H1 (cell line): ENCODE measurements around the gene NPAT. TPM values are rescaled to one million over a fixed set of nuclear protein-coding genes. Genes with fewer than 3 reads are reported as not detected.

Experiments
- CTCF ChIA-PET: fragments of 300-600 bp; sonication (Branson Sonifier 250); formaldehyde crosslinking; loops from one replicate; lab custom pipeline; 2021; ENCODE audit not compliant: partially characterized antibody; lab: Charles Lee
- POLR2A ChIA-PET: fragments of 300-600 bp; sonication (Branson Sonifier 250); formaldehyde crosslinking; loops from one replicate; lab custom pipeline; 2021; ENCODE audit warnings: inconsistent platforms; ENCODE audit not compliant: partially characterized antibody; lab: Charles Lee
- DNase-seq, 2 experiments: peaks; one replicate each; pipeline versions ENCODE4 v3.0.0 to v3.0.0-alpha.2; 2010 to 2022; ENCODE audit warnings: low spot score in 2 of 2, low read depth in 1 of 2, mixed read lengths in 1 of 2
- FAIRE-seq: peaks from 2 replicates; lab custom pipeline; 2011; peaks lifted over from hg19 to GRCh38; lab: Jason Lieb, UNC
- H2AFZ ChIP-seq: 2 replicates; pipeline ENCODE4 v1.8.1; 2012; ENCODE audit warnings: low read length, inconsistent platforms
- H2AK5ac ChIP-seq: 2 replicates; pipeline ENCODE4 v1.6.1; 2013; ENCODE audit warnings: low read depth, low read length
- H2BK120ac ChIP-seq: replicated peaks from 2 replicates; pipeline ENCODE3; 2013; ENCODE audit warnings: low read depth, low read length, inconsistent platforms
- H2BK12ac ChIP-seq: 2 replicates; pipeline ENCODE4 v1.6.1; 2013; ENCODE audit warnings: low read depth, low read length
- H2BK15ac ChIP-seq: 2 replicates; pipeline ENCODE4 v1.6.1; 2013; ENCODE audit warnings: low read length
- H2BK20ac ChIP-seq: 2 replicates; pipeline ENCODE4 v1.6.1; 2013; ENCODE audit warnings: low read length
- H2BK5ac ChIP-seq: 2 replicates; pipeline ENCODE4 v1.6.1; 2013; ENCODE audit warnings: low read depth, low read length
- H3K14ac ChIP-seq: 2 replicates; pipeline ENCODE4 v1.6.1; 2013; ENCODE audit warnings: inconsistent platforms; ENCODE audit not compliant: insufficient read length
- H3K18ac ChIP-seq: 2 replicates; pipeline ENCODE4 v1.6.1; 2013; ENCODE audit warnings: low read length; ENCODE audit errors: extremely low read depth
- H3K23ac ChIP-seq: 2 replicates; pipeline ENCODE4 v1.6.1; 2013; ENCODE audit warnings: inconsistent platforms; ENCODE audit not compliant: insufficient read length
- H3K23me2 ChIP-seq: 2 replicates; pipeline ENCODE4 v1.6.1; 2013; ENCODE audit warnings: low read depth, low read length
- H3K27ac ChIP-seq: 2 replicates; pipeline ENCODE4 v1.6.1; 2011; ENCODE audit warnings: low read depth, low read length, inconsistent platforms
- H3K27me3 ChIP-seq, 4 experiments: replicated peaks in 1 of 4; 1 replicate in 1 of 4; 2 replicates in 3 of 4; pipeline versions ENCODE4 v1.6.1 to v1.8.1; 2011 to 2013; ENCODE audit warnings: low read length in 3 of 4, mild to moderate bottlenecking in 3 of 4, inconsistent platforms in 2 of 4, mixed read lengths in 2 of 4, moderate library complexity in 1 of 4; ENCODE audit not compliant: control insufficient read depth in 3 of 4, insufficient read depth in 3 of 4; ENCODE audit errors: extremely low read depth in 1 of 4
- H3K36me3 ChIP-seq, 4 experiments: 2 replicates each; pipeline versions ENCODE4 v1.6.1 to v1.8.1; 2011 to 2013; ENCODE audit warnings: mild to moderate bottlenecking in 4 of 4, low read length in 3 of 4, moderate library complexity in 2 of 4, control low read depth in 1 of 4, inconsistent platforms in 1 of 4; ENCODE audit not compliant: insufficient read depth in 4 of 4, control insufficient read depth in 2 of 4
- H3K4ac ChIP-seq: replicated peaks from 2 replicates; pipeline ENCODE3; 2013; ENCODE audit warnings: low read length, low read depth, mixed read lengths, inconsistent platforms; ENCODE audit not compliant: insufficient read length
- H3K4me1 ChIP-seq, 4 experiments: replicated peaks in 1 of 4; 1 replicate in 1 of 4; 2 replicates in 3 of 4; pipeline versions ENCODE4 v1.6.1 to v1.8.1; 2011 to 2013; ENCODE audit warnings: low read length in 3 of 4, inconsistent platforms in 2 of 4, mixed read lengths in 1 of 4; ENCODE audit not compliant: insufficient read depth in 4 of 4, control insufficient read depth in 3 of 4
- H3K4me2 ChIP-seq, 2 experiments: 2 replicates each; pipeline versions ENCODE4 v1.6.1 to v1.8.1; 2011 to 2013; ENCODE audit warnings: low read depth in 2 of 2, low read length in 2 of 2, control low read depth in 1 of 2, inconsistent platforms in 1 of 2, mild to moderate bottlenecking in 1 of 2; ENCODE audit not compliant: insufficient read depth in 1 of 2
- H3K4me3 ChIP-seq, 4 experiments: fragments of 200-600, 300-600 bp in 1 of 4; sonication (generic), shearing (Covaris generic), sonication (Bioruptor Twin) in 1 of 4; 2 replicates each; pipeline versions ENCODE4 v1.5.1 to v1.8.1; 2011 to 2016; ENCODE audit warnings: low read length in 4 of 4, low read depth in 3 of 4, control low read depth in 2 of 4, inconsistent platforms in 2 of 4, mild to moderate bottlenecking in 2 of 4, mixed read lengths in 1 of 4, moderate library complexity in 1 of 4; ENCODE audit not compliant: insufficient read depth in 2 of 4; ENCODE audit errors: extremely low read depth in 1 of 4
- H3K56ac ChIP-seq: replicated peaks from 2 replicates; pipeline ENCODE3; 2013; ENCODE audit warnings: low read depth, mild to moderate bottlenecking, mixed read lengths, low read length, inconsistent platforms; ENCODE audit not compliant: insufficient read length
- H3K79me1 ChIP-seq: 2 replicates; pipeline ENCODE4 v1.6.1; 2013; ENCODE audit warnings: low read depth, low read length, control low read depth
- H3K79me2 ChIP-seq, 2 experiments: 2 replicates each; pipeline versions ENCODE4 v1.6.1 to v1.8.1; 2012 to 2013; ENCODE audit warnings: low read length in 2 of 2, mild to moderate bottlenecking in 2 of 2, inconsistent platforms in 1 of 2; ENCODE audit not compliant: insufficient read depth in 2 of 2, control insufficient read depth in 1 of 2
- H3K9ac ChIP-seq, 4 experiments: replicated peaks in 1 of 4; 1 replicate in 1 of 4; 2 replicates in 3 of 4; pipeline versions ENCODE4 v1.6.1 to v1.8.1; 2011 to 2013; ENCODE audit warnings: low read depth in 3 of 4, low read length in 3 of 4, control low read depth in 2 of 4, mild to moderate bottlenecking in 2 of 4, moderate library complexity in 2 of 4, inconsistent platforms in 1 of 4; ENCODE audit errors: extremely low read depth in 1 of 4
- H3K9me3 ChIP-seq, 2 experiments: 2 replicates each; pipeline versions ENCODE4 v1.6.1 to v1.8.1; 2012 to 2013; ENCODE audit warnings: mild to moderate bottlenecking in 2 of 2, moderate library complexity in 2 of 2, control low read depth in 1 of 2, inconsistent platforms in 1 of 2, low read depth in 1 of 2, low read length in 1 of 2, mixed read lengths in 1 of 2; ENCODE audit not compliant: insufficient read depth in 2 of 2
- H4K20me1 ChIP-seq, 2 experiments: replicated peaks in 1 of 2; 2 replicates each; pipeline versions ENCODE3 to v1.8.1; 2011 to 2013; ENCODE audit warnings: inconsistent platforms in 2 of 2, low read length in 2 of 2, mild to moderate bottlenecking in 1 of 2; ENCODE audit not compliant: insufficient read depth in 2 of 2, control insufficient read depth in 1 of 2
- H4K5ac ChIP-seq: 2 replicates; pipeline ENCODE4 v1.6.1; 2013; ENCODE audit warnings: low read length, low read depth, mixed read lengths, inconsistent platforms; ENCODE audit not compliant: insufficient read length
- H4K8ac ChIP-seq: 2 replicates; pipeline ENCODE4 v1.8.0; 2013; ENCODE audit warnings: mild to moderate bottlenecking, moderate library complexity, low read length, inconsistent platforms; ENCODE audit not compliant: insufficient read depth; ENCODE audit errors: extremely low read depth
- H4K91ac ChIP-seq: replicated peaks from 2 replicates; pipeline ENCODE3; 2013; ENCODE audit warnings: low read length, mixed read lengths, inconsistent platforms; ENCODE audit not compliant: insufficient read length
- ASH2L ChIP-seq: fragments of 200-600, 300-600 bp; sonication (generic); IDR thresholded peaks from one replicate; pipeline ENCODE4 v1.7.1; 2017; ENCODE audit warnings: low read length
- HDAC6 ChIP-seq: IDR thresholded peaks from one replicate; pipeline ENCODE4 v1.7.1; 2012; ENCODE audit warnings: low read depth, mild to moderate bottlenecking, inconsistent platforms, low read length, moderate library complexity
- KDM5A ChIP-seq: fragments of 200-600 bp; IDR thresholded peaks from 2 replicates; pipeline ENCODE4 v1.7.1; 2012; ENCODE audit warnings: mild to moderate bottlenecking, low read length, inconsistent platforms, mixed read lengths
- POLR2A ChIP-seq, 2 experiments: IDR thresholded peaks; 1 replicate in 1 of 2; 2 replicates in 1 of 2; pipeline ENCODE4 v1.6.1; 2011; ENCODE audit warnings: low read depth in 2 of 2, low read length in 2 of 2, mild to moderate bottlenecking in 2 of 2; ENCODE audit errors: control extremely low read depth in 1 of 2
- RBBP5 ChIP-seq: IDR thresholded peaks from 2 replicates; pipeline ENCODE4 v1.7.1; 2012; ENCODE audit warnings: low read depth, mild to moderate bottlenecking, inconsistent platforms, low read length, moderate library complexity, borderline replicate concordance
- SIX5 ChIP-seq: IDR thresholded peaks from 2 replicates; pipeline ENCODE4 v1.6.1; 2011; ENCODE audit warnings: mild to moderate bottlenecking, low read depth, low read length
- WGBS, 2 experiments: shearing (Covaris generic) in 1 of 2; methylation state at CpG; one replicate each; pipeline versions ENCODE4 v1.1.6 to v1.1.7; 2013 to 2015; ENCODE audit warnings: low lambda C conversion rate in 2 of 2, mixed read lengths in 2 of 2, inconsistent platforms in 1 of 2, low coverage in 1 of 2, missing lambda C conversion rate in 1 of 2; ENCODE audit not compliant: insufficient replicate concordance in 2 of 2, insufficient coverage in 1 of 2, insufficient read length in 1 of 2; ENCODE audit errors: extremely low coverage in 1 of 2, missing lambda C conversion rate in 1 of 2; 5-methylcytosine and 5-hydroxymethylcytosine counted together
- polyA plus RNA-seq, 7 experiments: library from polyadenylated mRNA; depleted of rRNA in 3 of 7; stranded (reverse) in 5 of 7; unstranded in 2 of 7; fragments of >200 nt in 5 of 7; fragments of 200-250 nt in 2 of 7; gene quantifications; 1 replicate in 5 of 7; 2 replicates in 1 of 7; 4 replicates in 1 of 7; pipeline versions ENCODE4 v1.2.1 to v1.2.3, GENCODE V29; 2011 to 2013; ENCODE audit warnings: missing spikeins in 2 of 7, mixed read lengths in 2 of 7
- total RNA-seq: library from RNA; stranded (reverse); fragmentation: NEBNext Ultra II Directional; extraction: Animal tissue kit (Norgen Biotek cat#: 25700); gene quantifications from 2 replicates; pipeline ENCODE4 v1.2.1, GENCODE V29; 2021

NPAT gene
- total and polyA plus RNA-seq, 2 of the 8 experiments (the other 6 are each of a cell fraction or from before 2014, with no cell fraction given), result 4.6 to 23.4 TPM

GRCh38 chr11:108131993-108132392 is 90.4 kb downstream of the NPAT start:
- Histone ChIP-seq H2BK15ac (no peak overlapping the region), H3K4me3 (no peak overlapping the region), H4K8ac (no peak overlapping the region), H3K27ac (no peak overlapping the region), H2BK12ac (no peak overlapping the region), H3K4me1 (no peaks in the 10 kb centered on the region), H3K4ac (no peak overlapping the region), H2AK5ac (no peak overlapping the region), H3K56ac (no peak overlapping the region), H3K9ac (no peak overlapping the region), H3K9me3 (no peaks in the 10 kb centered on the region), H3K14ac (no peak overlapping the region), H3K79me2 (no peaks in the 10 kb centered on the region), H4K20me1 (peaks cover 0 to 1% of the 10 kb centered on the region in 2 experiments), H2BK5ac (no peak overlapping the region), H3K23me2 (no peaks in the 10 kb centered on the region), H2BK20ac (no peak overlapping the region), H4K91ac (no peak overlapping the region), H3K18ac (no peak overlapping the region), H4K5ac (no peak overlapping the region), H3K4me2 (no peak overlapping the region), H3K27me3 (no peaks in the 10 kb centered on the region), H3K36me3 (peaks cover 0 to 5% (median under 1%) of the 10 kb centered on the region in 4 experiments; a peak in 2 of 8 replicates), H2AFZ (no peak overlapping the region), H3K79me1 (no peaks in the 10 kb centered on the region; the same call in 1 of the 2 replicates), H3K23ac (no peak overlapping the region), H2BK120ac (no peak overlapping the region)
- DNase-seq (no peak), FAIRE-seq (no peak)
- 92% methylated on average over 1 of the region's 1 CpG; no CpG with 5 or more reads in 1 of the 2 experiments for WGBS, 2 experiments
- ChIA-PET CTCF (interaction anchor here (0.6 to 1.4 kb wide), 3 partner anchors 14 to 710 kb away, joined by 3 to 6 read pairs (median 3); no protein-coding TSS in a partner anchor), POLR2A (no interaction called here)
- TF ChIP-seq POLR2A (IDR thresholded peaks at IDR 0.05; ENCODE audit: control extremely low read depth in 1 of 2, low read depth in 2 of 2, low read length in 2 of 2), result no peak
- TF ChIP-seq HDAC6, result no peak
- TF ChIP-seq ASH2L, result no peak
- no peak for TF ChIP-seq SIX5
- no peak for TF ChIP-seq RBBP5
- no peak for TF ChIP-seq KDM5A
